IMR-90 (cell line): ENCODE data around the gene NOS1AP. TPM values are rescaled to one million over a fixed set of nuclear protein-coding genes. Genes with fewer than 3 reads are reported as not detected.

Experiments
- ATAC-seq: fragments of 200-7000 bp; cut with Tn5 transposase; 2 replicates; pipeline ENCODE4 v1.9.1; 2020; ENCODE audit warnings: low read depth, mild to moderate bottlenecking, moderate library complexity
- BruUV-seq: library from RNA; stranded (reverse); fragments of 400-500 nt; replicated peaks from 2 replicates; lab custom pipeline; 2021; lab: Mats Ljungman, UMichigan
- CTCF ChIA-PET: fragments of 300-600 bp; formaldehyde crosslinking; extraction: SDS; loops from one replicate; lab custom pipeline; 2021; ENCODE audit warnings: antibody characterized with exemption; lab: Yijun Ruan, JAX
- POLR2A ChIA-PET: fragments of 300-600 bp; sonication (Branson Sonifier 250); formaldehyde crosslinking; loops from one replicate; lab custom pipeline; 2022; ENCODE audit warnings: antibody characterized with exemption; ENCODE audit not compliant: unreplicated experiment; lab: Charles Lee
- DNase-seq: peaks from one replicate; pipeline ENCODE4 v3.0.0; 2013
- H2AFZ ChIP-seq: replicated peaks from 2 replicates; pipeline ENCODE3; 2013; ENCODE audit warnings: low read length, mild to moderate bottlenecking; ENCODE audit not compliant: poor library complexity
- H2AK5ac ChIP-seq: 2 replicates; pipeline ENCODE4 v1.6.1; 2013; ENCODE audit warnings: low read depth, low read length, inconsistent platforms
- H2AK9ac ChIP-seq: replicated peaks from 2 replicates; pipeline ENCODE3; 2013; ENCODE audit warnings: mild to moderate bottlenecking, low read depth, low read length, moderate library complexity; ENCODE audit not compliant: poor library complexity
- H2BK120ac ChIP-seq: 2 replicates; pipeline ENCODE4 v1.6.1; 2013; ENCODE audit warnings: low read depth, low read length, inconsistent platforms
- H2BK15ac ChIP-seq: 3 replicates; pipeline ENCODE4 v1.6.1; 2013; ENCODE audit warnings: low read depth, low read length, inconsistent platforms
- H2BK20ac ChIP-seq: 2 replicates; pipeline ENCODE4 v1.6.1; 2013; ENCODE audit warnings: low read depth, mild to moderate bottlenecking, inconsistent platforms, low read length, moderate library complexity
- H2BK5ac ChIP-seq: 2 replicates; pipeline ENCODE4 v1.6.1; 2013; ENCODE audit warnings: mild to moderate bottlenecking, low read depth, low read length, inconsistent platforms; ENCODE audit not compliant: poor library complexity, severe bottlenecking
- H3K14ac ChIP-seq: replicated peaks from 2 replicates; pipeline ENCODE4 v1.6.1; 2013; ENCODE audit warnings: low read depth, low read length, inconsistent platforms
- H3K18ac ChIP-seq: 2 replicates; pipeline ENCODE4 v1.6.1; 2013; ENCODE audit warnings: low read depth, low read length, control low read depth
- H3K23ac ChIP-seq: 2 replicates; pipeline ENCODE4 v1.6.1; 2013; ENCODE audit warnings: low read depth, low read length, inconsistent platforms
- H3K27ac ChIP-seq: 2 replicates; pipeline ENCODE4 v1.5.1; 2013; ENCODE audit warnings: mild to moderate bottlenecking, control low read depth, low read length; ENCODE audit not compliant: insufficient read depth
- H3K27me3 ChIP-seq: 2 replicates; pipeline ENCODE4 v1.6.1; 2013; ENCODE audit warnings: low read length; ENCODE audit not compliant: control insufficient read depth, insufficient read depth
- H3K36me3 ChIP-seq: 2 replicates; pipeline ENCODE4 v1.6.1; 2013; ENCODE audit warnings: low read length, mixed read lengths; ENCODE audit not compliant: control insufficient read depth, insufficient read depth
- H3K4ac ChIP-seq: 2 replicates; pipeline ENCODE4 v1.6.1; 2013; ENCODE audit warnings: low read depth, low read length, inconsistent platforms
- H3K4me1 ChIP-seq: 2 replicates; pipeline ENCODE4 v1.6.1; 2013; ENCODE audit warnings: low read length, mixed read lengths; ENCODE audit not compliant: control insufficient read depth, insufficient read depth
- H3K4me2 ChIP-seq: 2 replicates; pipeline ENCODE4 v1.6.1; 2013; ENCODE audit warnings: low read depth, mild to moderate bottlenecking, control low read depth, low read length, moderate library complexity
- H3K4me3 ChIP-seq: 2 replicates; pipeline ENCODE4 v1.5.1; 2013; ENCODE audit warnings: low read depth, mild to moderate bottlenecking, control low read depth, low read length, moderate library complexity; ENCODE audit not compliant: insufficient read depth
- H3K56ac ChIP-seq: 2 replicates; pipeline ENCODE4 v1.6.1; 2013; ENCODE audit warnings: low read length, inconsistent platforms; ENCODE audit not compliant: insufficient read depth; ENCODE audit errors: extremely low read depth
- H3K79me1 ChIP-seq, 2 experiments: 2 replicates each; pipeline ENCODE4 v1.6.1; 2013; ENCODE audit warnings: low read length in 2 of 2, inconsistent platforms in 1 of 2, low read depth in 1 of 2
- H3K9ac ChIP-seq: 2 replicates; pipeline ENCODE4 v1.6.1; 2013; ENCODE audit warnings: low read depth, low read length, control low read depth
- H3K9me1 ChIP-seq: 2 replicates; pipeline ENCODE4 v1.6.1; 2013; ENCODE audit warnings: low read length, inconsistent platforms; ENCODE audit not compliant: insufficient read depth
- H3K9me3 ChIP-seq: 2 replicates; pipeline ENCODE4 v1.6.1; 2013; ENCODE audit warnings: low read length; ENCODE audit not compliant: control insufficient read depth, insufficient read depth
- H4K20me1 ChIP-seq: 2 replicates; pipeline ENCODE4 v1.6.1; 2013; ENCODE audit warnings: low read length, inconsistent platforms; ENCODE audit not compliant: insufficient read depth
- H4K5ac ChIP-seq: 2 replicates; pipeline ENCODE4 v1.6.1; 2013; ENCODE audit warnings: mild to moderate bottlenecking, low read depth, low read length, control low read depth
- H4K8ac ChIP-seq, 2 experiments: 2 replicates each; pipeline ENCODE4 v1.6.1; 2013; ENCODE audit warnings: low read depth in 2 of 2, low read length in 2 of 2, control low read depth in 1 of 2, inconsistent platforms in 1 of 2
- H4K91ac ChIP-seq: 2 replicates; pipeline ENCODE4 v1.6.1; 2013; ENCODE audit warnings: low read depth, low read length, inconsistent platforms; ENCODE audit not compliant: insufficient read depth
- BHLHE40 ChIP-seq: fragments of 150-350 bp; IDR thresholded peaks from 2 replicates; pipeline ENCODE4 v1.6.1; 2016; ENCODE audit warnings: mild to moderate bottlenecking, low read depth, low read length
- CEBPB ChIP-seq: IDR thresholded peaks from 2 replicates; pipeline ENCODE4 v1.6.1; 2012; ENCODE audit warnings: low read depth, low read length, improper control_type of control experiment
- CTCF ChIP-seq: conservative IDR thresholded peaks from 2 replicates; pipeline ENCODE4 v1.5.1; 2012; ENCODE audit warnings: mild to moderate bottlenecking, low read depth, low read length, improper control_type of control experiment
- FOS ChIP-seq: fragments of 150-350 bp; IDR thresholded peaks from 2 replicates; pipeline ENCODE4 v1.6.1; 2016; ENCODE audit warnings: low read depth, low read length
- MAZ ChIP-seq: IDR thresholded peaks from 2 replicates; pipeline ENCODE4 v1.6.1; 2012; ENCODE audit warnings: low read depth, mild to moderate bottlenecking, low read length, improper control_type of control experiment, moderate library complexity, borderline replicate concordance
- POLR2A ChIP-seq: IDR thresholded peaks from 2 replicates; pipeline ENCODE4 v1.6.1; 2012; ENCODE audit warnings: mild to moderate bottlenecking, low read depth, low read length
- RCOR1 ChIP-seq: IDR thresholded peaks from 2 replicates; pipeline ENCODE4 v1.6.1; 2012; ENCODE audit warnings: mild to moderate bottlenecking, low read length, improper control_type of control experiment; ENCODE audit not compliant: insufficient replicate concordance
- USF2 ChIP-seq: fragments of 150-350 bp; IDR thresholded peaks from 2 replicates; pipeline ENCODE4 v1.6.1; 2017; ENCODE audit warnings: mild to moderate bottlenecking, antibody characterized with exemption, low read length, low read depth
- WGBS, 2 experiments: methylation state at CpG; one replicate each; pipeline versions ENCODE4 v1.1.5 to v1.1.7; 2013; ENCODE audit warnings: missing lambda C conversion rate in 2 of 2; ENCODE audit not compliant: insufficient read length in 1 of 2; ENCODE audit errors: extremely low coverage in 2 of 2; 5-methylcytosine and 5-hydroxymethylcytosine counted together
- dilution Hi-C: fragments of 300-500 bp; cut with HindIII; formaldehyde crosslinking; loops from one replicate; pipeline ENCODE4 v1.14.3; 2018; ENCODE audit warnings: low sequenced_read_pairs; ENCODE audit not compliant: unreplicated experiment
- in situ Hi-C: fragments of 300-500 bp; cut with MboI; formaldehyde crosslinking; loops from 3 replicates; pipeline ENCODE4 v1.14.3; 2019; ENCODE audit warnings: low sequenced_read_pairs, inconsistent platforms, mixed read lengths
- intact Hi-C: fragments of 100-400 bp; cut with micrococcal nuclease; formaldehyde crosslinking; loops from 2 replicates; pipeline ENCODE4 v1.10.0; 2022
- polyA plus RNA-seq, 3 experiments: library from polyadenylated mRNA; depleted of rRNA; stranded (reverse); fragments of >200 nt; gene quantifications; 2 replicates each; pipeline ENCODE4 v1.2.3, GENCODE V29; 2012; ENCODE audit warnings: low replicate concordance in 1 of 3
- total RNA-seq: library from RNA; depleted of rRNA; stranded (reverse); fragments of >200 nt; gene quantifications from 2 replicates; pipeline ENCODE4 v1.2.3, GENCODE V29; 2012
- TF ChIP-seq, protein P1 (sequence below): fragments of 150-350 bp; IDR thresholded peaks from 2 replicates; pipeline ENCODE4 v1.6.1; 2016; ENCODE audit warnings: low read depth, mild to moderate bottlenecking, low read length, moderate library complexity, borderline replicate concordance

NOS1AP gene
- total and polyA plus RNA-seq, 2 of the 4 experiments (the other 2 are of a cell fraction) = 0.18 to 0.19 TPM

- Histone ChIP-seq H3K27me3 (peaks cover 16% of the 10 kb centered on the region), H3K4ac (no peak overlapping the region), H3K4me3 (no peak overlapping the region), H4K91ac (no peak overlapping the region), H3K27ac (no peak overlapping the region), H3K9me1 (no peaks in the 10 kb centered on the region), H4K8ac (no peak overlapping the region), H2BK20ac (no peak overlapping the region), H3K56ac (no peak overlapping the region), H2BK15ac (no peak overlapping the region), H2BK120ac (no peak overlapping the region), H3K4me1 (no peaks in the 10 kb centered on the region; the same call in 1 of the 2 replicates), H3K9ac (no peak overlapping the region), H3K14ac (no peak overlapping the region), H3K23ac (no peak overlapping the region), H2BK5ac (no peak overlapping the region), H4K20me1 (no peaks in the 10 kb centered on the region), H3K36me3 (no peaks in the 10 kb centered on the region), H3K9me3 (0 out of 2 replicates have a peak, but pooled peaks cover 2% of the 10 kb centered on the region), H3K79me1 (no peaks in the 10 kb centered on the region), H2AK9ac (no peak overlapping the region), H3K18ac (no peak overlapping the region), H3K4me2 (no peak overlapping the region), H2AK5ac (no peak overlapping the region), H4K5ac (no peak overlapping the region), H2AFZ (no peak overlapping the region)
- TF ChIP-seq CTCF (no peak), BHLHE40 (no peak), FOS (no peak), POLR2A (no peak), RCOR1 (no peak), CEBPB (no peak), USF2 (no peak), MAZ (no peak)
- TF ChIP-seq, protein P1, sequence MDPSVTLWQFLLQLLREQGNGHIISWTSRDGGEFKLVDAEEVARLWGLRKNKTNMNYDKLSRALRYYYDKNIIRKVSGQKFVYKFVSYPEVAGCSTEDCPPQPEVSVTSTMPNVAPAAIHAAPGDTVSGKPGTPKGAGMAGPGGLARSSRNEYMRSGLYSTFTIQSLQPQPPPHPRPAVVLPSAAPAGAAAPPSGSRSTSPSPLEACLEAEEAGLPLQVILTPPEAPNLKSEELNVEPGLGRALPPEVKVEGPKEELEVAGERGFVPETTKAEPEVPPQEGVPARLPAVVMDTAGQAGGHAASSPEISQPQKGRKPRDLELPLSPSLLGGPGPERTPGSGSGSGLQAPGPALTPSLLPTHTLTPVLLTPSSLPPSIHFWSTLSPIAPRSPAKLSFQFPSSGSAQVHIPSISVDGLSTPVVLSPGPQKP = no peak
- in situ Hi-C loops = no loop called here
- intact Hi-C loops = no loop called here
- ChIA-PET POLR2A (no interaction called here), CTCF (interaction anchor here (0.6 to 1.6 kb wide), 2 partner anchors 11 to 26 kb away, joined by 3 to 4 read pairs; no protein-coding TSS in a partner anchor)
- dilution Hi-C loops = no loop called here
- WGBS, 2 experiments = 63% methylated on average over 1 of the region's 2 CpGs; no CpG with 5 or more reads in 1 of the 2 experiments
- no peak for ATAC-seq
- no peak for DNase-seq
- no TSS peak for BruUV-seq
Observed at GRCh38 chr1:162026881-162027280, 42.6 kb upstream of the NOS1AP start.
